Hepatocyte (in vitro differentiated cells): Measurements from ENCODE around the gene SLAMF8.
A peak's percentile ranks its signal among the peaks of the same experiment; 100 is the strongest.

Experiments used
- CTCF ChIP-seq: fragments of 200-600 bp; sonication (generic); IDR thresholded peaks from 2 replicates; pipeline ENCODE4 v1.5.1; 2016; ENCODE audit warnings: antibody characterized with exemption, mild to moderate bottlenecking; ENCODE audit not compliant: poor library complexity
- EZH2 ChIP-seq: fragments of 200-600 bp; sonication (generic); IDR thresholded peaks from 2 replicates; pipeline ENCODE4 v1.6.1; 2016; ENCODE audit warnings: antibody characterized with exemption, mild to moderate bottlenecking, borderline replicate concordance
- EZH2phosphoT487 ChIP-seq: fragments of 200-600 bp; sonication (generic); IDR thresholded peaks from one replicate; pipeline ENCODE4 v1.6.1; 2018; ENCODE audit warnings: antibody characterized with exemption, mild to moderate bottlenecking, low read depth, moderate library complexity; ENCODE audit not compliant: unreplicated experiment, severe bottlenecking

DNA sequence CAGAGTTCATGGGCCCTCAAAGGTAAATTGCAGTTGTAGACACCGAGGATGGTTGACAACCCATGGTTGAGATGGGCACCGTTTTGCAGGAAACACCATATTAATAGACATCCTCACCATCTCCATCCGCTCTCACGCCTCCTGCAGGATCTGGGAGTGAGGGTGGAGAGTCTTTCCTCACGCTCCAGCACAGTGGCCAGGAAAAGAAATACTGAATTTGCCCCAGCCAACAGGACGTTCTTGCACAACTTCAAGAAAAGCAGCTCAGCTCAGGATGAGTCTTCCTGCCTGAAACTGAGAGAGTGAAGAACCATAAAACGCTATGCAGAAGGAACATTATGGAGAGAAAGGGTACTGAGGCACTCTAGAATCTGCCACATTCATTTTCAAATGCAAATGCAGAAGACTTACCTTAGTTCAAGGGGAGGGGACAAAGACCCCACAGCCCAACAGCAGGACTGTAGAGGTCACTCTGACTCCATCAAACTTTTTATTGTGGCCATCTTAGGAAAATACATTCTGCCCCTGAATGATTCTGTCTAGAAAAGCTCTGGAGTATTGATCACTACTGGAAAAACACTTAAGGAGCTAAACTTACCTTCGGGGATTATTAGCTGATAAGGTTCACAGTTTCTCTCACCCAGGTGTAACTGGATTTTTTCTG, 9.3 kb downstream of the SLAMF8 start:
- TF ChIP-seq CTCF, result peak; percentile 18
- TF ChIP-seq EZH2, result no peak
- no peak for TF ChIP-seq EZH2phosphoT487
